ENCODE results near the gene NOTCH4. TPM values are rescaled to one million over a fixed set of nuclear protein-coding genes. Genes with fewer than 3 reads are reported as not detected.

The NOTCH4 gene
- total RNA-seq (114 and 120 TPM in 2 replicates), polyA plus RNA-seq (41.7 and 41.8 TPM in 2 replicates), polyA minus RNA-seq (33.6 and 45.1 TPM in 2 replicates), Bru-seq, nascent RNA (percentile 78 among the genes with signal in this experiment), BruChase-seq, experiment 1, labeled RNA remaining after a 6-hour chase (percentile 95 among the genes with signal in this experiment), BruChase-seq, experiment 2, labeled RNA remaining after a 2-hour chase (percentile 92 among the genes with signal in this experiment)
- 25.2 and 31.9 TPM in 2 replicates for polyA plus RNA-seq (2011; cell fraction: cytosol; rRNA removed)
- polyA plus RNA-seq (2011; cell fraction: nucleus; rRNA removed) = 186 and 198 TPM in 2 replicates
- 8.5 and 10.9 TPM in 2 replicates for polyA plus RNA-seq (2012)
- polyA minus RNA-seq (2011; cell fraction: cytosol; rRNA and poly(A)+ RNA removed) = not detected
- 51.9 and 66.9 TPM in 2 replicates for polyA minus RNA-seq (2011; cell fraction: nucleus; rRNA and poly(A)+ RNA removed)
- long read RNA-seq, full-length matches to known transcripts = 3 of 124 reads
- long read RNA-seq, partial matches to known transcripts = 55 of 124 reads
- long read RNA-seq, other reads (novel, unspliced or antisense) = 66 of 124 reads

- TF ChIP-seq POLR2A (IDR thresholded peaks at IDR 0.05; ENCODE audit: low read depth, low read length) = no peak
- no peak for TF ChIP-seq JUN (IDR thresholded peaks at IDR 0.05; ENCODE audit: borderline replicate concordance, insufficient read depth, insufficient read length, low read depth)
- TF ChIP-seq MAX (IDR thresholded peaks at IDR 0.05; ENCODE audit: insufficient read depth, insufficient read length) = no peak
- TF ChIP-seq GATA2 (IDR thresholded peaks at IDR 0.05; ENCODE audit: insufficient read depth, insufficient read length, low read depth, low read length) = no peak
- TF ChIP-seq POLR2AphosphoS5 (IDR thresholded peaks at IDR 0.05; ENCODE audit: insufficient read depth, low read depth, low read length) = no peak
- TF ChIP-seq EZH2 (IDR thresholded peaks at IDR 0.05; ENCODE audit: borderline replicate concordance, low read depth, low read length, severe bottlenecking) = no peak
- peak; percentile 7 for TF ChIP-seq MYC (IDR thresholded peaks at IDR 0.05; ENCODE audit: low read depth, low read length)
- Histone ChIP-seq H3K27me3 (ENCODE audit: control insufficient read depth in 2 of 2, insufficient read depth in 2 of 2, low read length in 2 of 2) (no peaks in the 10 kb centered on the region), H3K36me3 (ENCODE audit: control insufficient read depth in 2 of 2, extremely low read depth in 1 of 2, insufficient read depth in 2 of 2, low read length in 2 of 2) (peaks cover 3 to 5% of the 10 kb centered on the region in 2 experiments), H3K9me3 (replicated peaks; ENCODE audit: control insufficient read depth, insufficient read depth, low read length) (no peaks in the 10 kb centered on the region), H3K27ac (ENCODE audit: insufficient read depth, low read depth, low read length) (peak within 1 kb of the TSS; percentile 25), H3K4me3 (replicated peaks in 1 of 3; ENCODE audit: insufficient read depth in 1 of 3, low read depth in 1 of 3, low read length in 3 of 3) (peak within 1 kb of the TSS in 2 of 3 experiments; percentile 27 to 28), H3K4me1 (ENCODE audit: control insufficient read depth, extremely low read depth, insufficient read depth, low read length) (peaks cover 25% of the 10 kb centered on the region), H3K79me2 (ENCODE audit: control insufficient read depth, insufficient read depth, low read length) (peaks cover 2% of the 10 kb centered on the region), H3K9me1 (replicated peaks; ENCODE audit: control insufficient read depth, extremely low read depth, insufficient read depth, low read length) (no peaks in the 10 kb centered on the region), H3K9ac (replicated peaks; ENCODE audit: extremely low read depth, insufficient read depth, low read length) (peak within 1 kb of the TSS; percentile 1), H4K20me1 (replicated peaks; ENCODE audit: control insufficient read depth, extremely low read depth, insufficient read depth, low read length) (no peaks in the 10 kb centered on the region), H3K4me2 (ENCODE audit: insufficient read depth, low read length) (peak within 1 kb of the TSS; percentile 56), H2AFZ (ENCODE audit: low read depth, low read length) (peak within 1 kb of the TSS; percentile 58)
- dilution Hi-C loops (cut with MboI; ENCODE audit: extremely low pct_ligation_motif_present, low sequenced_read_pairs) (no loop called here), intact Hi-C loops (cut with micrococcal nuclease) (no loop called here)
- FAIRE-seq = peak; percentile 94
- ChIA-PET CTCF (interaction anchor here (0.8 to 1.4 kb wide), 4 partner anchors 21 to 615 kb away, joined by 3 to 4 read pairs (median 4); no protein-coding TSS in a partner anchor), POLR2A (interaction anchor here (0.6 kb wide), 1 partner anchor 95 kb away, joined by 4 read pairs; the partner anchor contains the start of gene ATF6B)
- TSS peak; percentile 16 for BruUV-seq (replicated peaks)
- DNase-seq (ENCODE audit: low read depth, low spot score) = peak; percentile 27
Measured at GRCh38 chr6:32223258-32224235, at the start of gene NOTCH4. NOTCH4 (minus strand) TSS chr6:32224067; CDS start chr6:32223928, 139 bp downstream.

Data from endothelial cell of umbilical vein (primary cell).